ENCODE data around the gene IL15.

DNA sequence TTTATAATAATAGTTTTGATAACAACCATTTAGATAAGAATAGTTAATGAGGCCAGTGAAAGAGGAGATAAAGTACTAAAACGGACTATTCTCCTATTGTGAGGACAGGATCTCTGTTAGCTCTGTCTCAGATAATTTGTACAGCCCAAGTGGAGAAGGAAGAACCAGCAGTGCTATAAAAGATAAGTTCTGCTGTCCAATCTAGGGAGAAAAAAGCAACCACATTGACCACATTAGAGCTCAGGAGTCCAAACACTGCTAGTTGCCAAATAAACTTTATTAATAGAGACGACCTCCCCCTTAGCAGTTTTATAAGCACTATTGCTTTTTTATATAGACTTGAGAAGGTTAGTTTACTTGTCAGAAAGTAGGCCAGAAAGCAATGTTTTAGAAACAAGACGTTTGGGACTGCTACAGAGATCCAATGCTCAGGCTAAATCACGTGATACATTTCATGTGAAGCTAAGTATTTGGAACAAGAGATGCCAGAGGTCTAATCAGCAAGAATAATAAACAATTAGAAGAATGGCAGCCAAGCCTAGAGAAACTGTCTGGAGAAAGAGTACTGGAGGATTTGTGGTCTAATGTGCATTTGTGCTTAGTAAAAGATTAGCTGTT lies 15.9 kb downstream of the IL15 start:
- TF ChIP-seq POLR2A (IDR thresholded peaks at IDR 0.05; ENCODE audit: low read length) = no peak
- no peak for TF ChIP-seq NPAS2 (CRISPR knock-in tag; IDR thresholded peaks at IDR 0.05; ENCODE audit: borderline replicate concordance)
- TF ChIP-seq, protein P1, sequence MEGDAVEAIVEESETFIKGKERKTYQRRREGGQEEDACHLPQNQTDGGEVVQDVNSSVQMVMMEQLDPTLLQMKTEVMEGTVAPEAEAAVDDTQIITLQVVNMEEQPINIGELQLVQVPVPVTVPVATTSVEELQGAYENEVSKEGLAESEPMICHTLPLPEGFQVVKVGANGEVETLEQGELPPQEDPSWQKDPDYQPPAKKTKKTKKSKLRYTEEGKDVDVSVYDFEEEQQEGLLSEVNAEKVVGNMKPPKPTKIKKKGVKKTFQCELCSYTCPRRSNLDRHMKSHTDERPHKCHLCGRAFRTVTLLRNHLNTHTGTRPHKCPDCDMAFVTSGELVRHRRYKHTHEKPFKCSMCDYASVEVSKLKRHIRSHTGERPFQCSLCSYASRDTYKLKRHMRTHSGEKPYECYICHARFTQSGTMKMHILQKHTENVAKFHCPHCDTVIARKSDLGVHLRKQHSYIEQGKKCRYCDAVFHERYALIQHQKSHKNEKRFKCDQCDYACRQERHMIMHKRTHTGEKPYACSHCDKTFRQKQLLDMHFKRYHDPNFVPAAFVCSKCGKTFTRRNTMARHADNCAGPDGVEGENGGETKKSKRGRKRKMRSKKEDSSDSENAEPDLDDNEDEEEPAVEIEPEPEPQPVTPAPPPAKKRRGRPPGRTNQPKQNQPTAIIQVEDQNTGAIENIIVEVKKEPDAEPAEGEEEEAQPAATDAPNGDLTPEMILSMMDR (IDR thresholded peaks at IDR 0.05) = no peak
- TF ChIP-seq RARB (CRISPR knock-in tag; IDR thresholded peaks at IDR 0.05) = no peak
- no peak for TF ChIP-seq MAZ (IDR thresholded peaks at IDR 0.05; ENCODE audit: borderline replicate concordance, low read depth, low read length)
- no peak for TF ChIP-seq RAD21 (conservative IDR thresholded peaks at IDR 0.05 in 1 of 2, IDR thresholded peaks at IDR 0.05 in 1 of 2)
- TF ChIP-seq SMC3 (IDR thresholded peaks at IDR 0.05) = no peak
- no peak for TF ChIP-seq POLR2AphosphoS2 (conservative IDR thresholded peaks at IDR 0.05; ENCODE audit: low read length)
- TF ChIP-seq CHD2 (IDR thresholded peaks at IDR 0.05; ENCODE audit: low read length, partially characterized antibody) = no peak
- no peak for TF ChIP-seq ESRRA (IDR thresholded peaks at IDR 0.05; ENCODE audit: borderline replicate concordance, low read length)
- no peak for TF ChIP-seq ZFP36 (IDR thresholded peaks at IDR 0.05; ENCODE audit: borderline replicate concordance, partially characterized antibody)
- no peak for TF ChIP-seq JUN (IDR thresholded peaks at IDR 0.05)
- TF ChIP-seq CEBPB (IDR thresholded peaks at IDR 0.05) = no peak

Data from A549 (cell line).